BLaER1 treated with 17β-estradiol and CSF1 and Interleukin-3, amounts not matched to agents 10 nM and 100 nM (cell line): ENCODE measurements around the gene AGO4.

ENCODE experiments used
- H3K27ac ChIP-seq, 11 experiments: shearing (Covaris generic); formaldehyde crosslinking; 2 replicates each; pipeline ENCODE4 v1.8.1; 2022
- H3K27me3 ChIP-seq, 11 experiments: shearing (Covaris generic); formaldehyde crosslinking; 2 replicates each; pipeline ENCODE4 v1.8.1; 2022
- H3K36me3 ChIP-seq, 11 experiments: shearing (Covaris generic); formaldehyde crosslinking; 2 replicates each; pipeline ENCODE4 v1.8.1; 2022
- H3K4me1 ChIP-seq, 10 experiments: shearing (Covaris generic); formaldehyde crosslinking; 2 replicates each; pipeline ENCODE4 v1.8.1; 2022
- H3K4me2 ChIP-seq, 11 experiments: shearing (Covaris generic); formaldehyde crosslinking; 2 replicates each; pipeline ENCODE4 v1.8.1; 2022
- H3K4me3 ChIP-seq, 10 experiments: shearing (Covaris generic); formaldehyde crosslinking; 2 replicates each; pipeline ENCODE4 v1.8.1; 2022
- H3K9ac ChIP-seq, 11 experiments: shearing (Covaris generic); formaldehyde crosslinking; 2 replicates each; pipeline ENCODE4 v1.8.1; 2022
- H3K9me3 ChIP-seq, 11 experiments: shearing (Covaris generic); formaldehyde crosslinking; replicated peaks in 1 of 11; 2 replicates each; pipeline ENCODE4 v1.8.1; 2022
- H4K20me1 ChIP-seq, 11 experiments: shearing (Covaris generic); formaldehyde crosslinking; 2 replicates each; pipeline ENCODE4 v1.8.1; 2022
- Cebpa-rat ChIP-seq, 11 experiments: shearing (Covaris generic); IDR thresholded peaks; 2 replicates each; pipeline ENCODE4 v1.8.1; 2022

Gene AGO4

GRCh38 chr1:35834218-35834617, 26.4 kb downstream of the AGO4 start:
- H3K4me2 ChIP-seq: no peak overlapping the region
- H3K9me3 ChIP-seq: peaks cover 8 to 25% (median 15%) of the 10 kb centered on the region in 11 experiments; a peak in 20 of 22 replicates
- no peak overlapping the region for H3K27ac ChIP-seq
- H4K20me1 ChIP-seq: peaks cover 0 to 6% (median 0%) of the 10 kb centered on the region in 11 experiments; a peak in 2 of 22 replicates
- H3K36me3 ChIP-seq: peaks cover 91 to 100% (median 97%) of the 10 kb centered on the region in 11 experiments
- no peak for TF ChIP-seq Cebpa-rat (IDR thresholded peaks at IDR 0.05)
- peaks cover 0 to 32% (median 16%) of the 10 kb centered on the region in 10 experiments; a peak in 13 of 20 replicates for H3K4me1 ChIP-seq
- no peaks in the 10 kb centered on the region for H3K27me3 ChIP-seq
- no peak overlapping the region for H3K9ac ChIP-seq
- no peak overlapping the region for H3K4me3 ChIP-seq

- Histone ChIP-seq H3K4me2 (no peak overlapping the region), H3K4me1 (peaks cover 0 to 39% (median 16%) of the 10 kb centered on the region in 10 experiments; a peak in 13 of 20 replicates), H3K27ac (no peak overlapping the region), H3K9ac (no peak overlapping the region), H3K36me3 (peaks cover 91 to 100% (median 97%) of the 10 kb centered on the region in 11 experiments), H3K4me3 (no peak overlapping the region), H4K20me1 (peaks cover 0 to 10% (median 0%) of the 10 kb centered on the region in 11 experiments; a peak in 2 of 22 replicates), H3K9me3 (peaks cover 8 to 25% (median 15%) of the 10 kb centered on the region in 11 experiments; a peak in 20 of 22 replicates), H3K27me3 (no peaks in the 10 kb centered on the region)
- TF ChIP-seq Cebpa-rat (IDR thresholded peaks at IDR 0.05): no peak
These were observed 27.6 kb downstream of the AGO4 start for GRCh38 chr1:35835398-35835797.

- Histone ChIP-seq H3K4me3 (no peak overlapping the region), H3K9ac (no peak overlapping the region), H3K4me2 (no peak overlapping the region), H3K4me1 (peaks cover 0 to 39% (median 16%) of the 10 kb centered on the region in 10 experiments; a peak in 13 of 20 replicates), H3K36me3 (peaks cover 90 to 100% (median 97%) of the 10 kb centered on the region in 11 experiments), H4K20me1 (peaks cover 0 to 10% (median 0%) of the 10 kb centered on the region in 11 experiments; a peak in 2 of 22 replicates), H3K27me3 (no peaks in the 10 kb centered on the region), H3K27ac (no peak overlapping the region), H3K9me3 (peaks cover 8 to 25% (median 15%) of the 10 kb centered on the region in 11 experiments; a peak in 20 of 22 replicates)
- TF ChIP-seq Cebpa-rat (IDR thresholded peaks at IDR 0.05): no peak
These were observed 28.9 kb downstream of the AGO4 start for GRCh38 chr1:35836734-35837133.

- H3K4me1 ChIP-seq: peaks cover 0 to 39% (median 16%) of the 10 kb centered on the region in 10 experiments; a peak in 13 of 20 replicates
- H3K36me3 ChIP-seq: peaks cover 92 to 100% (median 95%) of the 10 kb centered on the region in 11 experiments
- peak in 10 of 11 experiments; percentile 8 to 96 (median 75); a peak in 15 of 22 replicates for TF ChIP-seq Cebpa-rat (IDR thresholded peaks at IDR 0.05)
These were observed 31.0 kb downstream of the AGO4 start for GRCh38 chr1:35838693-35839245.

GRCh38 chr1:35844826-35845225, 37.0 kb downstream of the AGO4 start:
- no peaks in the 10 kb centered on the region for H3K27me3 ChIP-seq
- H3K9ac ChIP-seq: no peak overlapping the region
- H3K4me3 ChIP-seq: no peak overlapping the region
- no peak overlapping the region for H3K27ac ChIP-seq
- H3K4me1 ChIP-seq: peaks cover 0 to 31% (median 9%) of the 10 kb centered on the region in 10 experiments; a peak in 13 of 20 replicates
- H4K20me1 ChIP-seq: peaks cover 0 to 16% (median 0%) of the 10 kb centered on the region in 11 experiments; a peak in 2 of 22 replicates
- H3K36me3 ChIP-seq: peaks cover 60 to 96% (median 81%) of the 10 kb centered on the region in 11 experiments
- no peak overlapping the region for H3K4me2 ChIP-seq
- no peaks in the 10 kb centered on the region for H3K9me3 ChIP-seq
- no peak for TF ChIP-seq Cebpa-rat (IDR thresholded peaks at IDR 0.05)

More at GRCh38 chr1:35838693-35839245, 31.0 kb downstream of the AGO4 start:
- Histone ChIP-seq H3K27ac (peak overlapping the region in 6 of 11 experiments; percentile 3 to 75 (median 54); a peak in 8 of 22 replicates), H4K20me1 (peaks cover 0 to 11% (median 0%) of the 10 kb centered on the region in 11 experiments; a peak in 2 of 22 replicates), H3K4me3 (no peak overlapping the region), H3K9me3 (peaks cover 8 to 25% (median 15%) of the 10 kb centered on the region in 11 experiments; a peak in 20 of 22 replicates), H3K27me3 (no peaks in the 10 kb centered on the region), H3K9ac (peak overlapping the region in 3 of 11 experiments; percentile 22 to 48 (median 35); a peak in 3 of 22 replicates), H3K4me2 (peak overlapping the region in 7 of 11 experiments; percentile 15 to 76 (median 58); a peak in 13 of 22 replicates)

GRCh38 chr1:35845766-35846165, 38.0 kb downstream of the AGO4 start:
- H3K36me3 ChIP-seq: peaks cover 63 to 96% (median 81%) of the 10 kb centered on the region in 11 experiments

GRCh38 chr1:35847935-35848565, 40.2 kb downstream of the AGO4 start:
- Histone ChIP-seq H3K4me1 (peaks cover 0 to 30% (median 9%) of the 10 kb centered on the region in 10 experiments; a peak in 13 of 20 replicates), H3K4me3 (no peak overlapping the region), H3K27ac (peak overlapping the region in 3 of 11 experiments; percentile 23 to 45 (median 26); a peak in 5 of 22 replicates), H3K9ac (0 out of 22 replicates have a peak overlapping the region, but pooled peaks of 1 of the 11 experiments have one; percentile 6), H3K9me3 (no peaks in the 10 kb centered on the region), H3K36me3 (peaks cover 61 to 96% (median 81%) of the 10 kb centered on the region in 11 experiments), H3K27me3 (no peaks in the 10 kb centered on the region), H3K4me2 (peak overlapping the region in 8 of 11 experiments; percentile 2 to 78 (median 55); a peak in 13 of 22 replicates), H4K20me1 (peaks cover 0 to 32% (median 0%) of the 10 kb centered on the region in 11 experiments; a peak in 3 of 22 replicates)
- TF ChIP-seq Cebpa-rat (IDR thresholded peaks at IDR 0.05): no peak

More at GRCh38 chr1:35845766-35846165, 38.0 kb downstream of the AGO4 start:
- no peak overlapping the region for H3K27ac ChIP-seq
- H3K4me1 ChIP-seq: peaks cover 0 to 30% (median 9%) of the 10 kb centered on the region in 10 experiments; a peak in 13 of 20 replicates
- no peak overlapping the region for H3K4me2 ChIP-seq
- peaks cover 0 to 16% (median 0%) of the 10 kb centered on the region in 11 experiments; a peak in 2 of 22 replicates for H4K20me1 ChIP-seq
- TF ChIP-seq Cebpa-rat (IDR thresholded peaks at IDR 0.05): no peak
- H3K4me3 ChIP-seq: no peak overlapping the region
- H3K9me3 ChIP-seq: no peaks in the 10 kb centered on the region
- H3K27me3 ChIP-seq: no peaks in the 10 kb centered on the region
- H3K9ac ChIP-seq: no peak overlapping the region

- Histone ChIP-seq H4K20me1 (peaks cover 0 to 35% (median 0%) of the 10 kb centered on the region in 11 experiments; a peak in 3 of 22 replicates), H3K27ac (no peak overlapping the region), H3K4me2 (no peak overlapping the region), H3K36me3 (peaks cover 68 to 98% (median 81%) of the 10 kb centered on the region in 11 experiments), H3K9me3 (no peaks in the 10 kb centered on the region), H3K4me1 (peaks cover 0 to 30% (median 9%) of the 10 kb centered on the region in 10 experiments; a peak in 13 of 20 replicates), H3K4me3 (no peak overlapping the region), H3K9ac (no peak overlapping the region), H3K27me3 (no peaks in the 10 kb centered on the region)
- TF ChIP-seq Cebpa-rat (IDR thresholded peaks at IDR 0.05): no peak
These were observed 42.2 kb downstream of the AGO4 start for GRCh38 chr1:35850051-35850450.
